NCI-H524 (cell line): Measurements from ENCODE around the gene GRK5.
A peak's percentile ranks its signal among the peaks of the same experiment; 100 is the strongest.
"Not testable (repeated sequence)": the region's sequence is repeated elsewhere in the genome, so short reads cannot be mapped to it uniquely, and the experiment has no call there.

Source experiments
- DNase-seq, 2 experiments: peaks; one replicate each; lab custom pipeline; 2025; lab: John Stamatoyannopoulos, UW

The GRK5 gene

GRCh38 chr10:119250641-119251314 lies 43.4 kb downstream of the GRK5 start:
- no peak for DNase-seq

DNA sequence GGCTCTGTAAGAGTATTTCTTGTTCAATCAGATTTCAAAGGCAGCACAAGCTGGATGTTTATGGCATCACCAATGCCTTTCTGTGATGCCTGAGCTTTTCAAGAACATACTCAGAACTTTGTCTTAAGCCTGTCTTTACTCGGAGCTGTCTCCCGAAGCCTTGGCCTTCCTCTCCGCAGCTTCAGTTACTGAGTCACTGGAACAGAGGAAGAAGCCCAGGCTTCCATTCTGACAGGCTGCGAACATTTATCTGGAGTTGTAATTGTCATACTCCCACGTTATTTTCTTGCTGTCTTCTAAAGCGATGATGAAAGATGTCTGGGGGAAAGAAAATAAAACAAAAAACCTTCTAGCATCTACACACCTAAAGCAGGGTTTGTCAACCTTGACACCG lies 43.9 kb downstream of the GRK5 start:
- no peak for DNase-seq

- DNase-seq = peak in 1 of 2 experiments; percentile 19
Measured at GRCh38 chr10:119252051-119252465, 44.7 kb downstream of the GRK5 start.

GRCh38 chr10:119252470-119253151 lies 45.2 kb downstream of the GRK5 start:
- no peak for DNase-seq

DNA sequence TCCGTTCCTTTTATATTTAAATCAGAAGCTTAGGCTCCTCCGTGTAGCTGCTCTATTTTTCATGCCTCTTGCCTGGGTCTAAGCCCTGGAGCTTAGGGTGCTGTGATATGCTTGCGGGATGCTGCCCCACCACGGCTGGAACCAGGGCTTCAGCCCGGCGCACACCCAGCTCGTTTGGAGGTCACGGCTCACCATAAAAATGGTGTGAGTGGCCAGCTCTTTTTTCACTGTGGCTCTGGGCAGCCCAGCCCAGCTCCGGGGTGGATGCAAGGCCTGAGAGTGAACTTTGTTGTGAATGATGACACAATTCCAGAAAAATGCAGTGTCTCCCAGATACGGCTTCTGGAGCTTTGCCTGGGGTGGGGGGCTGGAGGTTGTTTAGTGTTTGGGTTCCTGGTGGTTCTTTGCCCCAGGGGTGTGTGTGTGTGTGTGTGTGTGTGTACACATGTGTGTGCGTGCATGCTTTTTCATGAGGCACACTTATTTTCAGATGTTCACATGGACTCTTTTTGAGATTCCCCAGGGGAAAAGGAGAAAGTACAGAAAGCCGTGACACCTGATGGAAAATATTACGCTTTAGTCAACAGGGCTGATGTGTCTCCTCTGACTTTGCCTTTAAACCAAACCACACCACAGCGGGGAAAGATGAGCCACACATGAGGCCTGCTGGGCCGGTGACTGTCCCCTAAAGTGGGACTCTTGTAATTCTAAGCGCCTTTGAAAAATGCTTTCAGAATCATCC lies 46.2 kb downstream of the GRK5 start:
- no peak for DNase-seq

DNA sequence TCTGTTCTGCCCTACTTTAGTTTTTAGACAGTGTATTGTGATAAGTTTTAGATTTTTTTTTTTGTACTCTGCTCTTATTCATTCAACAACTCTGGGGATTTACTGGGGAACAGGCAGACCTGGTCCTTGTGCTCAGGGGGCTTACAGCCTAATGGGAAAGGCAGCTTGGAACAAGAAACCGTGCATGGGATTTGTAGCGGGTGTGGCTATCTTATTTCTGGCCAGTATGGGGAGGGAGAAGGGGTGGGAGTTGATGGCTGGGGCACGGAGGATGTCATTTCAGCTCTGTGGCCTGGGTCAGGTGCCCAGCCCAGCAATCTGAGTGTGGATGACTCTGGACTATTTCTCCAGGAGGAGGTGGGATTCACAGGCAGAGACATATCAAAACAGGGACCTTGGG lies 47.0 kb downstream of the GRK5 start:
- no peak for DNase-seq

GRCh38 chr10:119256030-119256429 lies 48.7 kb downstream of the GRK5 start:
- no peak for DNase-seq

- DNase-seq = no peak
Measured at GRCh38 chr10:119256897-119257296, 49.5 kb downstream of the GRK5 start.

DNA sequence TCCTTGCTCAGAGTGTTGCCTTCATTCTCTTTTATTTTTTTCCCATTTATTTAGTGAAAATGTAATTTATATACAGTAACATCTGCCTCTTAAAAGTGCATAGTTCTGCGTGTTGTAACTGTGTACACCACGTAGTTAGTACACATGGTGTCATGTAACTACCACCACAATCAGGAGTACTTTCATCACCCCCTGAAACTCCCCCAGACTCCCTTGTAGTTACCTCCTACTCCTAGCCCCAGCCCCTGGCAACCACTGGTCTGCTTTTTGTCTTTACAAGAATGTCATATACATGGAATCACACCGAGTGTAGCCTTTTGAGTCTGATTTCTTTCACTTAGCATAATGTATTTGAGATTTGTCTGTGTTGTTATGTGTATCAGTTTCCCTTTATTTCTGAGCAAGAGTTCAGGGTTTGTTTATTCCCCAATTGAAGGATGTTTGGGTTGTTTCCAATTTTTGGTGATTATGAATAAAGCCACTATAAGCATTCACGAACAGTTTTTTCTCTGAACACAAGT lies 50.6 kb downstream of the GRK5 start:
- no peak for DNase-seq

DNA sequence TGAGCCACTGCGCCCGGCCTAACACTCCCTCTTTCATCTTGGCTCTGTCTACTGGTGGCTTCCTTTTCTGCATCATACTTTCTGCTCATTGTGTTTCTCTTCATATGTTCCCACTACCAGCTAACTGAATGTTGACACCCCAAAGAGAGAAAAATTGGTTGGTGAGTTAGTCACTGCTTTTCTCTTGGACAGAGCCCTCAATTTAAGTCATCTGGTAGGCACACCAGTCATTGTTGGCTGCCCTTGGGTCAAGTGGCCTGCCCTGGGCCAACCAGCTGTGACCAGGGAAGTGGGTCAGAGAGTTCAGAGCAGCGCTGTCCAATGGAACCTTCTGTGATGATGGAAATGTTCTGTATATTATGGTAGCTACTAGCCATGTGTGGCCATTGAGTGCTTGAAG lies 52.0 kb downstream of the GRK5 start:
- no peak for DNase-seq

DNA sequence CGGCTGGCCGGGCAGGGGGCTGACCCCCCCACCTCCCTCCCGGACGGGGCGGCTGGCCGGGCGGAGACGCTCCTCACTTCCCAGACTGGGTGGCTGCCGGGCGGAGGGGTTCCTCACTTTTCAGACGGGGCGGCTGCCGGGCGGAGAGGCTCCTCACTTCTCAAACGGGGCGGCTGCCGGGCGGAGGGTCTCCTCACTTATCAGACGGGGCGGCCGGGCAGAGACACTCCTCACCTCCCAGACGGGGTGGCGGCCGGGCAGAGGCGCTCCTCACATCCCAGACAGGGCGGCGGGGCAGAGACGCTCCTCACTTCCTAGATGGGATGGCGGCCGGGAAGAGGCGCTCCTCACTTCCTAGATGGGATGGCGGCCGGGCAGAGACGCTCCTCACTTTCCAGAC lies 53.6 kb downstream of the GRK5 start:
- DNase-seq = not testable (repeated sequence)

DNA sequence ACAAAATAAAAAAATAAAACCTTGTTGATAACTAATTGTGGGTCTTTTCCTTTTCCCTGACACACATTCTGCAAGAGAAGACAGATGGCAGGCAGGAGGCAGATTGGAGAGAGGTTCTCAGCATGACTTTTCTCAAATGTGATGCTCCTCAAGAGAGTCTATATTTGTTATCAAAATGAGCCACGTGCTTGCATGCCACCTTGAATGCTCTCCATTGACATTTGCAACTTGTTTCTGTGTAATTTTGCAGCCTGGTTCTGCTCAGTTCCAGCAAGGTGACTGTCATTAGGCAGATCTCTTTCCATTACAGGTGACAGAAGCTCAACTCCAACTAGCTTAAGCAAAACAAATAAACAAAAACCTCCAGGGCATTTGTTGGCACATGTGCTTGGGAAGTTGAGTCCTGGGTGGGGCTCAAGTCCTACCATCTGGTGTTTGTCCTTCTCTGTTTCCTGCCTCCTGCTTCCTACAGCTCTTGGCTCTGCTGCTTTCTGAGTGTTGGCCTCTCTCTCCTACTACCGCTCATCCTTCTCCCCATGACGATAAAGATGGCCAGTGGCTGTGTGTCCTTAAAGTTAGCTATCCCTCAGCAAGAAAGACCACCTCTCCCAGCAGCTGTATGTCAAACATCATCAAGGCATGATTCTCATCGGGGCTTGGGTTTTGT lies 56.7 kb downstream of the GRK5 start:
- DNase-seq = peak; percentile 42 to 80

DNA sequence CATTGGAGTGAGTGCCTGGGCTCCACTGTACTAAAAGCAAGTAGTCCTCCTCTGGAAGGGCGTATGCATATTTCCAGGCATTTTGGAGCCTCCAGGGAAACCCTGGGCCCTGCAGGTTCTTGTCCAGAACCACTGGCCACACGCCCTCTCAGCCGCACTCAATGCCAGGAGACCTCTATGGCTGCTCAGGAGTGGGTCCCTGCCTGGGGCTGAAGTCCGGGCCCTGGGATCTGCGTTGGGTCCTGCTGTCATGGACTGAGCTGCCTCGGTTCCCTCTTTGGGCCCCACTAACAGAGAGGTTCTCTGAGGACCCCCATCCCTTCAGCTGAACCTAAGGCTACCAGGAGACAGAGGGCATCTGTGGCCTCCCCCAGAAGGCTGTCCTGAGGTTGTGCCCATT lies 58.3 kb downstream of the GRK5 start:
- DNase-seq = no peak

DNA sequence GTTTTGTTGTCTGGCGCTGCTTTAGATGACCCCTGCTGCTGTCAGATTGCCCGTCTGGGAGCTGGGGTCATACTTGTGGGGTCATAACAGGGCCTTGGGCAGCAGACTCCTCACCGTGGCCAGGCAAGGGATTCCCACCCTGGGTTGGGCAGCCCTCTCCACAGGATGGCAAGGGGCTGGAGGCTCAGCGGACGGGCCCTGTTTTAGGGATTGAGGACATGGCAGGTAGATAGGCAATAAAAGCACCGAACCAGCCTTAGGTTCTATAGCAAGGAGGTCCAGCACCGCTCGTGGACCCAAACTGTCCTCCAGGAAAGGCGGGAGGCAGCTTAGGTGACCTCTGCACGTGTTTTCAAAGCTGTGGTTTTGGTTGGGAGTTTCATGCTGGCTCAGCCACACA lies 60.0 kb downstream of the GRK5 start:
- DNase-seq = no peak

DNA sequence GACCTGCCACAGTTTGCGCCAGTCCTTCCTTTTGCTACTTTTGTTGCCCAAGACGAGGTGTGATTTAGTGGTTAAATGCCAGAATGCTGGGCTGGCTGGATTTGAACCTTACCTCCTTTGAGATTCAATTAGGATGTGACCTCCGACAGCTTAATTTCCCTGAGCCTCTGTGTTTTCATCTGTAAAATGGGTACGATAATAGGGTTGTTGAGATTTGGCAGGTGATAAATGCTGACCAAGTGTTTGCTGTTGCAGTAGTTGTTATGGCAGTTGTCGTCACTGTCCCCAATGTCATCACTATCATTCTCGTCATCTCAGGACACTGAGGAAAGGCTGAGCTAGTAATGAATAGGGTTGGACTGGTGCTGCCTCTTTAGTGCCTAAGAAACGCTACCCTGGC lies 61.1 kb downstream of the GRK5 start:
- DNase-seq = no peak

DNA sequence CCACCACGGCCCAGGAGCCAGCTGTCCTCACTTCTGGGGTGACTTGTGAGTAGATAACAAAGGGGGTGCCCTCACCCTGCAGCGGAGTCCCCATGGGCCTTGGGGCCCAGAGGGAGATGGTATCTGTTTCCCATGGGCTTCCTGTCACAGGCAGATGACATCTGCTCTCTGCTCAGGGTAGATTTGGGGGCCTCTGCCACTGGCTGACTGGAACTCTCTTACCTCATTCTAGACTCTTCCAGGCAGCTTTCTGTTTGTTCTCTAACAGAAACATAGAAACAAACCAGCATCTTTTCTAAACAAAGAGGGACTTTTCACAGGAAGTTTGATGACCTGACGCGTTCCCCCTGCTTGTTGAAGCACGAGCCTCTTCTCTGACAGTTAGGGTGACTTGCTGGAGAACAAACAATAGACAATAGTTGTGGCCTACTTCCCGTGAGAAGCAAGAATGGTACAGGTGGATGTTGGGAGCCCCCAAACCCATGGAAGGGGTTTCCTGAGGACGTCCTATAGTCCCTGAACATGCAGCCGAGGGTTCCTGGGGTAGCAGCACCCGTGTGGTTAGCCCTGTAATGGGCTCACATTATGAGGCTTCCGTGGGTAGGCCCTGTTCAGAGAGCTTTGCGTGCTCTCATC lies 61.6 kb downstream of the GRK5 start:
- no peak for DNase-seq

- no peak for DNase-seq
Measured at GRCh38 chr10:119269737-119270136, 62.4 kb downstream of the GRK5 start.

DNA sequence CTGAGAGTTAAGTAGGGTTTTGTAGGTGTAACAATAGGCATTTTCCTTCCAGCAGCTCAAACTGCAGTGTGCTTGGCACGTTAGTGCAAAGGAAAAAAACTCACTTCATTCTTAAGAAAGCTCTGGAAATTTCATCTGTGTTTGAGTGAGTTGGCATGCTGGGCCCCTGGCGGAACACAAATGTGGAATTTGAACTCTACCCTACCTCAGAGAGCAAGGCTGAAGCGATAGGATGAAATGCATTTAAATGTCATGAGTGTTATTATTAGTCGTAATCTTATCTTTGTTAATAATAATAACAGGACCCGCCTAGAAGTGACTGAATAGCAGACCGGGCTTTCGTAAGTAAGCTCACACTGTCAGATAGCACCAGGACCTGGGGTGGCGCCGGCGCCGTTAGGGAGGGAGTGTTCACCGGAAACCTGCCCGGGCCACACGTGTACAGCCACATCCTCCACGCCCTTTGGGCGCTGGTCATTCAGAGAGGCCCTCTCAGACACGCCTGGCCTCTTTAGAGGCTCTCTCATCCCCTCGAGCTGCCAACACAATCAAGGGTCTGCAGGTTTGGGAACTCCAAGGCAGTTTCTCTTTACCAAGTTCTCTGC lies 63.5 kb downstream of the GRK5 start:
- DNase-seq = no peak

- not testable (repeated sequence) for DNase-seq
Measured at GRCh38 chr10:119272338-119272734, 65.0 kb downstream of the GRK5 start.

DNA sequence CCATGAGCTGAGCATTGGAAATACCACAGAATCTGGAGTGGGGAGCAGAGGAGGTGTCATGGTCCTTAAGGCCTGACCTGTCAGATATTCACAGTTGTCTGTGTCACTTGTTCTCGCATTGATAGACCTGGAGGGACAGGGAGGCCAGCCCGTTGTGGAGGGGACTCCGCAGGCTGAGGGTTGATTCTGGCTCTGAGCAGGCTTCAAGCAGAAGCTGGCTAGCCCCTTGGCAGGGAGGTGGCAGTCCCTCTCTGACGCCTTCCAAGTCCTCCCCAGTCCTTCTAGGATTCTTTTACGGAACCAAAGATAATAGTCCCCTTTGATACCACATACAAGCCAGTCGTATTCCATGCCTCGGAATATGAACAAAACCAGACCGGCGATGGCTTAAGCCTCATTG lies 65.4 kb downstream of the GRK5 start:
- DNase-seq = peak in 1 of 2 experiments; percentile 50

GRCh38 chr10:119273413-119273812 lies 66.0 kb downstream of the GRK5 start:
- no peak for DNase-seq
